Measurements from ENCODE around the gene MYRFL.
A peak's percentile ranks its signal among the peaks of the same experiment; 100 is the strongest.

MYRFL gene

GRCh38 chr12:69896653-69897381 is 71.8 kb downstream of the MYRFL start:
- DNase-seq (ENCODE audit: low read depth in 3 of 3) = no peak

- DNase-seq (ENCODE audit: low read depth in 3 of 3) = no peak
Measured at GRCh38 chr12:69897744-69898143, 72.7 kb downstream of the MYRFL start.

- DNase-seq (ENCODE audit: low read depth in 3 of 3) = no peak
Measured at GRCh38 chr12:69898236-69898635, 73.2 kb downstream of the MYRFL start.

GRCh38 chr12:69900720-69901131 is 75.7 kb downstream of the MYRFL start:
- DNase-seq (ENCODE audit: low read depth in 3 of 3) = peak; percentile 24 to 46 (median 42)

- no peak for DNase-seq (ENCODE audit: low read depth in 3 of 3)
Measured at GRCh38 chr12:69901221-69901905, 76.3 kb downstream of the MYRFL start.

- DNase-seq (ENCODE audit: low read depth in 3 of 3) = no peak
Measured at GRCh38 chr12:69903548-69903947, 78.5 kb downstream of the MYRFL start.

GRCh38 chr12:69904777-69905176 is 79.8 kb downstream of the MYRFL start:
- no peak for DNase-seq (ENCODE audit: low read depth in 3 of 3)

GRCh38 chr12:69905801-69906200 is 80.8 kb downstream of the MYRFL start:
- no peak for DNase-seq (ENCODE audit: low read depth in 3 of 3)

GRCh38 chr12:69906411-69907216 is 81.6 kb downstream of the MYRFL start:
- DNase-seq (ENCODE audit: low read depth in 3 of 3) = no peak

GRCh38 chr12:69908203-69908602 is 83.2 kb downstream of the MYRFL start:
- DNase-seq (ENCODE audit: low read depth in 3 of 3) = no peak

- DNase-seq (ENCODE audit: low read depth in 3 of 3) = no peak
Measured at GRCh38 chr12:69910694-69911093, 85.7 kb downstream of the MYRFL start.

- no peak for DNase-seq (ENCODE audit: low read depth in 3 of 3)
Measured at GRCh38 chr12:69913526-69913925, 88.5 kb downstream of the MYRFL start.

GRCh38 chr12:69915964-69916363 is 90.9 kb downstream of the MYRFL start:
- no peak for DNase-seq (ENCODE audit: low read depth in 3 of 3)

GRCh38 chr12:69916544-69917235 is 91.7 kb downstream of the MYRFL start:
- DNase-seq (ENCODE audit: low read depth in 3 of 3) = no peak

GRCh38 chr12:69918287-69918686 is 93.3 kb downstream of the MYRFL start:
- DNase-seq (ENCODE audit: low read depth in 3 of 3) = no peak

- DNase-seq (ENCODE audit: low read depth in 3 of 3) = no peak
Measured at GRCh38 chr12:69919495-69919894, 94.5 kb downstream of the MYRFL start.

- no peak for DNase-seq (ENCODE audit: low read depth in 3 of 3)
Measured at GRCh38 chr12:69921831-69922230, 96.8 kb downstream of the MYRFL start.

- DNase-seq (ENCODE audit: low read depth in 3 of 3) = no peak
Measured at GRCh38 chr12:69922999-69923398, 98.0 kb downstream of the MYRFL start.

GRCh38 chr12:69925291-69925690 is 100.3 kb downstream of the MYRFL start:
- no peak for DNase-seq (ENCODE audit: low read depth in 3 of 3)

GRCh38 chr12:69927164-69927563 is 102.1 kb downstream of the MYRFL start:
- DNase-seq (ENCODE audit: low read depth in 3 of 3) = no peak

- no peak for DNase-seq (ENCODE audit: low read depth in 3 of 3)
Measured at GRCh38 chr12:69929125-69929524, 104.1 kb downstream of the MYRFL start.

- DNase-seq (ENCODE audit: low read depth in 3 of 3) = no peak
Measured at GRCh38 chr12:69929531-69929930, 104.5 kb downstream of the MYRFL start.
